Activated naive CD4-positive, alpha-beta T cell treated with anti-CD3 and anti-CD28 coated beads, Interleukin-2, amount 50 U/mL, for 24 hours (primary cell): ENCODE data around the gene AP3S2.

Experiments
- H3K27ac Mint-ChIP-seq: one replicate; pipeline ENCODE4 v1.8.0; 2021; ENCODE audit warnings: mild to moderate bottlenecking, mixed read lengths
- H3K27me3 Mint-ChIP-seq: one replicate; pipeline ENCODE4 v1.8.0; 2021; ENCODE audit warnings: mixed read lengths
- H3K36me3 Mint-ChIP-seq: one replicate; pipeline ENCODE4 v1.8.0; 2021; ENCODE audit warnings: mixed read lengths
- H3K4me1 Mint-ChIP-seq: one replicate; pipeline ENCODE4 v1.8.0; 2021; ENCODE audit warnings: mixed read lengths
- H3K4me3 Mint-ChIP-seq: one replicate; pipeline ENCODE4 v1.8.0; 2021; ENCODE audit warnings: mild to moderate bottlenecking, mixed read lengths
- H3K9me3 Mint-ChIP-seq: one replicate; pipeline ENCODE4 v1.8.0; 2021; ENCODE audit warnings: mixed read lengths

The AP3S2 gene

DNA sequence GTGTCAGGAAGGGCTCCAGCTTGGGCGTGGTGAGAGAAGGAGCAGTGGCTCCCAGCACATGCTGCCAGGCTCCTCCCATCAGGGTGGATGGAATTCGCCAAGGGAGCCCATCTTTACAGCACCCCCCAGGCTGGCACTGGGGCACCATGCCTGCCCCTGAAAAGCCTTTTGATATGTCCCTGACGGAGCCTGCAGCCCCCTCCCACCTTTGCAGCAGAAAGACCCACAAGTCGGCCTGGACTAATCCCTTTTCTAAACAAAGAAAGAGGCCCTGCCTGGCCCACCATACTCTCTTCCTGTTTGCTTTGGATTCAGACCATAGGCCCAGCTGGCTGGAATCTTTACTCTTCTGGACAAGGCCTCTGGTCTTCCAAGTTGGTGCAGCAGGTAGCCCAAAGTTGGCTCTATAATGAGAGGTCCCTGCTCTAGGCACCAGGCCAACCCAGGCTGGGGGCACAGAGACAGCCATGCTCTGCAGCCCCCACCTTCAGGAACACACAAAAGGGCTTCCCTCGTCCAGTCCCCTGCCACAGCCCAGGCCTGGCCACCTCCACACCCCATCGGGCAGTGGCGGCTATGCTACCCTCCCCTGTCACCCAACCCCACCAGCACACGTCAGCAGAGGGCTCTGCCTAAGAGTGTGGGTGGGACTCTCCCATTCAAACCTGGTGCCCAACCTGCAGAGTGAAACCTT, 84.6 kb downstream of the AP3S2 start:
- Mint-ChIP-seq H3K36me3 (no peaks in the 10 kb centered on the region), H3K9me3 (no peaks in the 10 kb centered on the region)

DNA sequence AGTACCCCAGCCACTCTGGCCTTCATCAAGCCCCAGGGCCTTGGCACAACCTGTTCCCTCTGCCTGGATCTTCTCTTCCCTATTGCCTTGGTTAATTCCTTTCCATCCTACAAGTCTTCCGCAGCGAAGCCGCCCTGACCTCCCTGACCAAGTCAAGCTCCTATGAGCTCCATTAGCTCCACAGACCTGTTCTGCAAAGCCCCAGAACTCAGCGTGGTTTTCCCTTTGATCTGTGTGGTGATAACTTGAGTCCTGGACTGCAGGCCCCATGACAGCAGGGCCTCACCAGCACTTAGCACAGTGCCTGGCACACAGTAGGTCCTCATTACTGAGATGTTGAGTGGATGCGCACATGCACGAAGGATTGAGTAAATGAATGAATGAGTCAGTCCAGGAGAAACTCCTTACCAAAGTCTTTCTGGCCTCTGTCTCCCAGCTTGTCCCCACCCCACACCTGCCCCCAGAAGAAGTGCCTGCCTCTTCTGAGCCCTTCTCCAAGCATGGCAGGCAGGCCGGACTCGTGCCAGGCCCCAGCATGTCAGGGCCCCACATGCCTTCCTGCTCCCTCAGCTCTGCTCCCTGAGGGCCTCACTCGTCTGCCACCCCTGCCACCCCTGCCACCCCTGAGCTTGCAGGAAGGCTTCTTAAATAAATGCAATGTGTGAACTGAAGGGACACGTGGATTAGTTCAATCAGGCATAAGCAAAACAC, 85.5 kb downstream of the AP3S2 start:
- H3K4me3 Mint-ChIP-seq = no peak overlapping the region
- no peaks in the 10 kb centered on the region for H3K4me1 Mint-ChIP-seq
- H3K9me3 Mint-ChIP-seq = no peaks in the 10 kb centered on the region
- H3K36me3 Mint-ChIP-seq = no peaks in the 10 kb centered on the region
- H3K27me3 Mint-ChIP-seq = peaks cover 7% of the 10 kb centered on the region
- peak overlapping the region; percentile 63 for H3K27ac Mint-ChIP-seq

More for the DNA sequence above, 84.6 kb downstream of the AP3S2 start:
- peaks cover 4% of the 10 kb centered on the region for H3K4me1 Mint-ChIP-seq
- no peak overlapping the region for H3K4me3 Mint-ChIP-seq
- H3K27me3 Mint-ChIP-seq = peaks cover 10% of the 10 kb centered on the region
- H3K27ac Mint-ChIP-seq = no peak overlapping the region

DNA sequence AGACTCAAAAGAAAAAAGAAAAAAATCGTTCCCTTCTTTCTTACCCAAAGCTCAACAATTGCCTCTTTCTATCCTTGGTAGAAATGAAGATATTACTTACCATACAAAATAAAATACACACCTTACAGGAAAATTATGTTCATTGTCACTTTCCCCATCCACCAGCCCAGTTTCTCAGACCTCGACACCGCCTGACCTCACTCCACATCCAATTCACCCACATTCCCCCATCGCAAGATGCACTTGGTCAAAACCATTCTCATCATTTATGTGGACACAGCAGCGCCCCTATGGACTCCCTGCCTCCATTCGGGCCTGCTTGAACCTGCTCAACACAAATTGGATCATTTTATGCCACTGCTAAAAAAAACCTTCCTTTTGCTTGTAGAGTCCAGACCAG, 86.1 kb downstream of the AP3S2 start:
- H3K4me3 Mint-ChIP-seq = no peak overlapping the region
- peak overlapping the region; percentile 63 for H3K27ac Mint-ChIP-seq
- no peaks in the 10 kb centered on the region for H3K36me3 Mint-ChIP-seq
- no peaks in the 10 kb centered on the region for H3K9me3 Mint-ChIP-seq
- no peaks in the 10 kb centered on the region for H3K4me1 Mint-ChIP-seq
- peaks cover 6% of the 10 kb centered on the region for H3K27me3 Mint-ChIP-seq

DNA sequence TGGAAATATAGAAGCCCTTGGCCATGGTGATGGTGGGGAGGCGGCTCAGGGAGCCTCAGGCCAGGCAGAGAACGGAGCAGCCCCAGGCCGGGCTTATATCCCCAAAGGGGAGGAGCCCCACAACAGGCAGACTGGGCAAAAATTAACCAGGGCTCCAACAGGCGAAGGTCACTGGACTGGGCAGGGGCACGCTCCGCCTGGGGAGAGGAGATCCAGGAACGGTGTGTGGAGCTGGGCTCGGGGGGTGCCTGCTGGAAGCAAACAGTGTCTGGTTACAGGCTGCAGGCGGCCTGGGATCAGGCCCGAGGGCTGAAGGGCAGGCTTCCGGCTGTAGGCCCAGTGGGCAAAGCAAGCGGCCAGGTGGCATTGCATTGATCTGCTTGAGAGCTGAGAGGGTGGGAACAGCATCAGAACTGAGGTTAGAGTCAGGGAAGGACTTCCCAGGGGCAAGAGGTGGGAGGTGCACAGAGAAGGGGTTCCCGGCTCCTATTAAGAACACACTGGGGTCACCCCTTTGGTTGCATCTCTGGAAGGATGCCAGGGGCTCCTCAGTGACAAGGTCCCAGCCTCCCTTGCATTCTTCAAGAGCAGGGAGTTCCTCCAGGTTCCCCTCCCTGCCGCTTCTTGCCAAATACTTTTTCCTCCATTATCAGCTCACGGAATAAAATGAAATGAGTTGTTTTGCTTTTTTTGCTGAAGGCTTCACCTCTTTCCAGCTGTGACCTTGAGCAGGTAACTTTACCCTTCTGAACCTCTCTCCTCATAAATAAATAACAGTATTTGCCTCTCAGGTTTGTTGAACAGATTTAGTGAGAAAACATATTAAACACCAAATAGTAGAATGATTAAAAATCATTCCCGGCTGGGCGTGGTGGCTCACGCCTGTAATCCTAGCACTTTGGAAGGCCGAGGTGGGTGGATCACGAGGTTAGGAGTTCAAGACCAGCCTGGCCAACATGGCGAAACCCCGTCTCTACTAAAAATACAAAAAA, 86.9 kb downstream of the AP3S2 start:
- no peak overlapping the region for H3K27ac Mint-ChIP-seq
- no peaks in the 10 kb centered on the region for H3K36me3 Mint-ChIP-seq
- H3K4me1 Mint-ChIP-seq = no peaks in the 10 kb centered on the region
- no peak overlapping the region for H3K4me3 Mint-ChIP-seq
- H3K9me3 Mint-ChIP-seq = no peaks in the 10 kb centered on the region
- H3K27me3 Mint-ChIP-seq = peaks cover 6% of the 10 kb centered on the region

DNA sequence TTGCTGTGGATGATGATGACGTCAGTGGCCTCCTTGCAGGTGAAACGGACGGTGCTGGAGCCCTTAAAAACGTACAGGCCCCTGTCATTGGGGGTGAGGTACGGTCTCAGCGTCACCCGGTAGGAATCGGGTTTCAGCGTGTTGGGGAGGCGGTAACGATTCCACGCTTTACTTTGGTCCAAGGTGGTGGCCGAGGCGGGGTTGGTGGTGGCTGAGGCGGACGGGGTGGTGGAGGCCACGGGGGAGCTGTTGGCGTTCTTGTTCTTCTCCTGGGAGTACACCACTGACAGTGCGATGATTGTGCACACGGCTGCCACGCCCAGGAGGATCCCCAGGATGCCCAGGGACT, 87.6 kb downstream of the AP3S2 start:
- Mint-ChIP-seq H3K27me3 (peaks cover 4% of the 10 kb centered on the region), H3K27ac (no peak overlapping the region), H3K4me1 (no peaks in the 10 kb centered on the region), H3K36me3 (no peaks in the 10 kb centered on the region), H3K4me3 (no peak overlapping the region), H3K9me3 (no peaks in the 10 kb centered on the region)

DNA sequence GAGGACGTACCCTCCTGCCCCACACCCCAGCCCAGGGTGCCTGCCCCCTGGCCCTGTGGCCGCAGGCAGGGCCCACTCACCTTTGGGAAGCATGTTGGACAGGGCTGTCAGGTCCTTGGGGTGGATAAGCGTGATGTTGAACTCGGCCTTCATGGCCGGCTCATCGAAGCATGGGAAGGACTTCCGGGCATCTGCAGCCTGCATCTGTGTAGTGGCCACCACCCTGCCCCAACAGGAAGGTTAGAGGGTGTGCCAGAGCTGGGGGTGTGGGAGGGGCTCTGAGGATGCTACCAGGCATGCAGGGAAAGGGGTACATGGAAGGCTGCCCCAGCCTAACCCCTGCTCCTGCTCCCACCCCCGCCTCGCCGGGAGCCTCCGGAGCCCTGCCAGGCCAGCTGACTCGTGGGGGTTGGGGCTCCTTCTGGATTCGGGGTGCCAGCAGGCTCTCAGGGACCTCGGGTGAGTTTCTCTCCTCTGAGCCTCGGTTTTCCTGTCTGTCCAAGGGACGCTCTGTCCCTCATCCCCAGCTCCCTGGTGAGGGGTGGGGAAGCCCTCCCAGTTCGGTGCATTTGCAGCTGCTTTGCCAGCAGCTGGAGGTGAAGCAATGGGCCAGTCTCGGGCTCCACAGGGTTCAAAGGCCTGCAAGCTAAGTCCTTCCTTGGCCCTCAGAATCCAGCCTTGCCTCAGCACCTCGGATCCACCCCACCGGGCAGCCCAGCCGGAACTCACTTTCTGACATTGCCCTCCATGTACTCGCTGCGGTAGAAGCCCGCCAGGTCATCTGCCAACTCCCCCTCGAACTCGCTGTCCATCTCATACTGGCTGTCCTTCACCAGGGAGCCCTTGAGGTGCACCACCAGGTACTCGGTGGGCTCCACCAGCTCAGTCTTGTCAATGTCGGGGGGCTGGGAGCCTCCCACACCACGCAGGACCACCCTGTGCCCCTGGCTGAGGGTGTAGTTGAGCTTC, 88.3 kb downstream of the AP3S2 start:
- Mint-ChIP-seq H3K4me1 (no peaks in the 10 kb centered on the region), H3K4me3 (no peak overlapping the region), H3K36me3 (no peaks in the 10 kb centered on the region), H3K9me3 (no peaks in the 10 kb centered on the region), H3K27me3 (peaks cover 4% of the 10 kb centered on the region), H3K27ac (no peak overlapping the region)

DNA sequence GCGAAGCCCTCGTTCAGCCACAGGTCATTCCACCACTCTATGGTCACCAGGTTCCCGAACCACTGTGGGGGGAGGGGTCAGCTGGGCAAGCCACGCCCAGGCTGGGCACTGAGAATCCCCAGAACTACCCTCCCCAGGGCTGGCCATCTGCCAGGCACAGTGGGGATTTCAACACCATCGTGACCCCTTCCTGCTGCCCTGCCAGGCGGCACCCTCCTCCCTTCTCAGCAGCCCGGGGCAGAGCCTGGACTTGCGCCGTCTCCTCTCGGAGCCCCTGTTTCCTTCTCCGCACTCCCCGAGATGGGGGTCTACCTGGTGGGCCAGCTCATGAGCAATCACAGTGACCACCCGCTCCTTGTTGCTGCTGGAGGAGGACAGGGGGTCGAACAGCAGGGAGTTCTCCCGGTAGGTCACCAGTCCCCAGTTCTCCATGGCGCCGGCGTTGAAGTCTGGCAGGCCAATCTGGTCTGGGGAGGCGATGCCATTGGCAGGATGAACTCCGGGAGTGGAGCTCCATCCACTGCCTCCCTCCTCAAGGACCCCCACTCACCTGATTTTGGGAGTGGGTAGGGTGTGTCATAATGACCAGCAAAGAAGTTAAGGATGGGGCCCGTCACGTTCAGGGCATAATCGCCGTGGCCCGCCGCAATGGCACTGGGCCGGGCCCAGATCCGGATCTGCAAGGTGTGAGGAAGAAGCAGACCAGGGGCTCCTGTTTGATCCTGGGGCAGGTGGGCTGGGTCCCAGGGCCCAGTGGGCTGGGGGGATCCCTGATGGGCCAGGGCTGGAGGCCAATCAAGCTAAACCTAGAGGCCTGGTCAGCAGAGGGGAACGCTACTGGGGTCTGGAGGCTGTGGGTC, 89.6 kb downstream of the AP3S2 start:
- Mint-ChIP-seq H3K4me1 (no peaks in the 10 kb centered on the region), H3K4me3 (no peak overlapping the region), H3K9me3 (no peaks in the 10 kb centered on the region), H3K36me3 (no peaks in the 10 kb centered on the region), H3K27ac (no peak overlapping the region), H3K27me3 (peaks cover 4% of the 10 kb centered on the region)

DNA sequence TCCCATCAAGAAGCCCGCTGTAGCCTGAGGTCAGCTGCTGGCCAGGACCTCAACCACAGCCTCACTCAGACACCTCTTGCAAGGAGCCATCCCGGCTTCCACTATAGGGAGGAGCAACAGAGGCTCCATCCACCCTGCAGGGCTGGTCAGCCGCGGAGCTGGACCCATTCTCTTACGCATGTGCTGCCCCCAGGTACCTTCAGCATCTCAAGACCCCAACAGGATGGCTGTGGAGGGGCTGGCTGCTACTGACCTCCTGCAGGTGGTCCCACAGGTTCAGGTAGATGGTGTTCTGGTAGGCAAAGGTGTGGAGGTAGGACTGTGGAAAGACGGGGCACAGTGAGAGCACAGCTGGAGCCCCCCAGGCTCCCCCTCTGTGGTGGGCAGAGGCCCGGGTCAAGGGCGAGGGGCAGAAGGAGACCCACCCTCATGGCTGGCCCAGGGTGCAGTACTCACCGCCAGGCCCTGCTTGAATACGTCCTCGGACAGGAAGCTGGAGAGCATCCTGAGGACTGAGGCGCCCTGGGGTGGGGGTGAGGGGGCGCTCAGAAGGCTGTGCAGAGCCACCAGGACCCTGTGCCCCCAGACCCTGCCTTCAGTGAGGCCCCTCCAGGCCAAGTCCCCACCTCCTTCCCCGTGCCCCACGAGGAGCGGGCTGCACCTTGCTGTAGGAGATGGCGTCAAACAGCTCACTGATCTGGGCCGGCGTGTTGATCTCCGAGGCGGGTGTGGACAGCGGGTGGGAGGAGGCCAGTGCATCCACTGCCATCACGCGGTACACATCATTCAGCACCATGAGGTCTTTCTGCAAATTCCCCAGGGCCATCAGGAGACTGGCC, 90.6 kb downstream of the AP3S2 start:
- H3K9me3 Mint-ChIP-seq = no peaks in the 10 kb centered on the region
- no peak overlapping the region for H3K4me3 Mint-ChIP-seq
- no peak overlapping the region for H3K27ac Mint-ChIP-seq
- H3K4me1 Mint-ChIP-seq = no peaks in the 10 kb centered on the region
- no peaks in the 10 kb centered on the region for H3K36me3 Mint-ChIP-seq
- peaks cover 4% of the 10 kb centered on the region for H3K27me3 Mint-ChIP-seq

DNA sequence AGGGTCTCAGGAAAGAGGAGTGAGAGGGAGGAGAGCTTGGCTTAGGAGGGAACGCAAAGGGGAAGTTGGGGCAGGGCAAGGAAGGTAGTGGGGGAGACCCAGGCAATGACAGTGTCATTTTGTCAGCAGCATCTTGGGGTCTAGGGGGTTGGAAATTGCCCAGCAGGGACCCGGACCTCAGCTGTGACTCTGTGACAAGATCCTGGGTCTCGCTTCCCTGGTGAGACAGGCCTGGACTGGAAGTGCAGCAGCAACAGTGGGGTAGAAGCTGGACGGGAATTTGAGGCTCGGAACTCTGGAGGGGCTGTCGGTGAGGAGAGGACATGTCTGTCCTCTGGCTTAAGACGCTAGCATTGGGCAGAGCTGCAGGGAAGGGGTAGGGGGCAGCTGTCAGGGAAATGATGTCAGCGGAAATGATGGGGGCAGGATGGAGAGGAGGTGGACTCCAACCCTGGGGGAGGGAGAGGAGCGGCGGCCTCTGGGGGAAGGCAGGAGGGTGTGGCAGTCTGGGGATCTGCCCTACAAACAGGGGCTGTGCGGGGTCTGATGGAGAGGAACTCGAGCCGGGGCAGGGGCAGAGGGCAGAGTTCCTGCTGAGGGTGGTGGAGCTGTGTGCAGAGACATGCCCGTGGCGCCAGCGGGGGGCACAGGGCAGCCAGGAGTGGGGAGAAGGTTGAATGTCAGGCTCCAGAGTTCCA, 91.4 kb downstream of the AP3S2 start:
- Mint-ChIP-seq H3K9me3 (no peaks in the 10 kb centered on the region), H3K27me3 (peaks cover 4% of the 10 kb centered on the region), H3K36me3 (no peaks in the 10 kb centered on the region), H3K27ac (no peak overlapping the region), H3K4me3 (no peak overlapping the region), H3K4me1 (no peaks in the 10 kb centered on the region)

DNA sequence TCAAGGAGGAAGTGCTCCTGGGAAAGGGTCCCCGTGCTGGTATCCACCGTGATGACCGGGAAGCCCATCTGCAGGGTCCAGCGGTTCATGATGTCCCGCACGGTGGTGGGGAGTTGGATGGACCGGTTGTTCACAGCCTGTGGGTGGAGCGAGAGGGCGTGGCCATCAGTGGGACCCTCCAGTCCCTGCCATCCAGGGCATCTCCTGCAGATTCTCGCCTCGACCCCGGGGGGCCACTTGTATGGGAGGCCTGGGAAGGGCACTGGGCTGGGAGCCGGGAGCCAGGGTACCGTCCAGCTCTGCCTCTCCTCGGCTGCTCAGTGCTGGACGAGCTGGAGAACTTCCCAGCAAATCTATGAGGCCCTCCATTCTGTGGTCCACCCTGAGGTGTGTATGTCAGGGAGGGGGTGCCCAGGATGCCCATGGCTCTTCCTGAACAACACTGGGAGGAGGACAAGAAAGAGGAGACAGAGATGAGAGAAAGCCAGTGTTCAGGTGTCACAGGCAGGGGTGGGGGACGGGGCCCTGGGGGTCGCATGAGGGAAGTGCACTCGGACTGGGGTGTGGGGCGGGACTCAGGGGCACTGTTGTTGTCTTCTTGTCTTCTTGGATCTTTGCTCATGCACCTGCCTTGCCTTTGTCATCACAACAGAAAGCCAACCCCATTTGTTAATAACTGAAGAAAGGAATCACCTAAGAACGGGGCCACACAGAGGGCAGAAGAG, 92.2 kb downstream of the AP3S2 start:
- no peak overlapping the region for H3K27ac Mint-ChIP-seq
- peaks cover 4% of the 10 kb centered on the region for H3K27me3 Mint-ChIP-seq
- H3K4me3 Mint-ChIP-seq = no peak overlapping the region
- no peaks in the 10 kb centered on the region for H3K36me3 Mint-ChIP-seq
- no peaks in the 10 kb centered on the region for H3K9me3 Mint-ChIP-seq
- no peaks in the 10 kb centered on the region for H3K4me1 Mint-ChIP-seq

DNA sequence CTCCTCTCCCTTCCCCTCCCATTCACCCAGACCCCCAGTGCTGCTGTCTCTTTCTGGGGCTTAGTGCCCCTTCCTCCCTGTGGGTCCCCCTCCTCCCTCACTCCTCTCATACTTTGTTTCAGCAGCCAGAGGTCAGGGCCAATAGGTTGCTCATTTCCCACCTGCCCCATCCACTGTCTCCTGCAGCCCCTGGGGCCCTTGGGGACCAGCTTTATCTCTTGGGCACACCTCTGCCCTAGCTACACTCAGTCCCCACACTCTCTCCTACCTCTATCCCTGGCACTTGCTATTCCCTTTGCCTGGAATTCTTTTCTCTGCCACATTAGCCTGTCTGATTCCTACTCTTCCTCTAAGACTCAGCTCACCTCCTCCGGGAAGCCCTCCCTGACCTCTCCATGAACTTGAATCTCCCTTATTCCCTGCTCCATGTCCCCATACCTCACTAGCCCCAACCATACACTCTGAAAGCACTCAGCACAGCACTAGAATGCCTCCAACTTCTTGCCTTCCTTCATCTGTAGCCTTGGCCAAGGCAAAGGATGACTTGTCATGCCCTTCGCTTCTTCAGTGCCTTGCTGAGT, 93.8 kb downstream of the AP3S2 start:
- Mint-ChIP-seq H3K9me3 (no peaks in the 10 kb centered on the region), H3K4me1 (no peaks in the 10 kb centered on the region), H3K4me3 (no peak overlapping the region), H3K36me3 (no peaks in the 10 kb centered on the region), H3K27me3 (peaks cover 4% of the 10 kb centered on the region), H3K27ac (no peak overlapping the region)
